H1 (cell line): ENCODE data around the gene PPP2R3B. TPM values are rescaled to one million over a fixed set of nuclear protein-coding genes. Genes with fewer than 3 reads are reported as not detected.

Experiments used
- CTCF ChIA-PET: fragments of 300-600 bp; sonication (Branson Sonifier 250); formaldehyde crosslinking; loops from one replicate; lab custom pipeline; 2021; ENCODE audit not compliant: partially characterized antibody; lab: Charles Lee
- POLR2A ChIA-PET: fragments of 300-600 bp; sonication (Branson Sonifier 250); formaldehyde crosslinking; loops from one replicate; lab custom pipeline; 2021; ENCODE audit warnings: inconsistent platforms; ENCODE audit not compliant: partially characterized antibody; lab: Charles Lee
- DNase-seq, 2 experiments: peaks; one replicate each; pipeline versions ENCODE4 v3.0.0 to v3.0.0-alpha.2; 2010 to 2022; ENCODE audit warnings: low spot score in 2 of 2, low read depth in 1 of 2, mixed read lengths in 1 of 2
- FAIRE-seq: peaks from 2 replicates; lab custom pipeline; 2011; peaks lifted over from hg19 to GRCh38; lab: Jason Lieb, UNC
- H2AFZ ChIP-seq: 2 replicates; pipeline ENCODE4 v1.8.1; 2012; ENCODE audit warnings: low read length, inconsistent platforms
- H2AK5ac ChIP-seq: 2 replicates; pipeline ENCODE4 v1.6.1; 2013; ENCODE audit warnings: low read depth, low read length
- H2BK120ac ChIP-seq: replicated peaks from 2 replicates; pipeline ENCODE3; 2013; ENCODE audit warnings: low read depth, low read length, inconsistent platforms
- H2BK12ac ChIP-seq: 2 replicates; pipeline ENCODE4 v1.6.1; 2013; ENCODE audit warnings: low read depth, low read length
- H2BK15ac ChIP-seq: 2 replicates; pipeline ENCODE4 v1.6.1; 2013; ENCODE audit warnings: low read length
- H2BK20ac ChIP-seq: 2 replicates; pipeline ENCODE4 v1.6.1; 2013; ENCODE audit warnings: low read length
- H2BK5ac ChIP-seq: 2 replicates; pipeline ENCODE4 v1.6.1; 2013; ENCODE audit warnings: low read depth, low read length
- H3K14ac ChIP-seq: 2 replicates; pipeline ENCODE4 v1.6.1; 2013; ENCODE audit warnings: inconsistent platforms; ENCODE audit not compliant: insufficient read length
- H3K18ac ChIP-seq: 2 replicates; pipeline ENCODE4 v1.6.1; 2013; ENCODE audit warnings: low read length; ENCODE audit errors: extremely low read depth
- H3K23ac ChIP-seq: 2 replicates; pipeline ENCODE4 v1.6.1; 2013; ENCODE audit warnings: inconsistent platforms; ENCODE audit not compliant: insufficient read length
- H3K23me2 ChIP-seq: 2 replicates; pipeline ENCODE4 v1.6.1; 2013; ENCODE audit warnings: low read depth, low read length
- H3K27ac ChIP-seq: 2 replicates; pipeline ENCODE4 v1.6.1; 2011; ENCODE audit warnings: low read depth, low read length, inconsistent platforms
- H3K27me3 ChIP-seq, 4 experiments: replicated peaks in 1 of 4; 1 replicate in 1 of 4; 2 replicates in 3 of 4; pipeline versions ENCODE4 v1.6.1 to v1.8.1; 2011 to 2013; ENCODE audit warnings: low read length in 3 of 4, mild to moderate bottlenecking in 3 of 4, inconsistent platforms in 2 of 4, mixed read lengths in 2 of 4, moderate library complexity in 1 of 4; ENCODE audit not compliant: control insufficient read depth in 3 of 4, insufficient read depth in 3 of 4; ENCODE audit errors: extremely low read depth in 1 of 4
- H3K36me3 ChIP-seq, 4 experiments: 2 replicates each; pipeline versions ENCODE4 v1.6.1 to v1.8.1; 2011 to 2013; ENCODE audit warnings: mild to moderate bottlenecking in 4 of 4, low read length in 3 of 4, moderate library complexity in 2 of 4, control low read depth in 1 of 4, inconsistent platforms in 1 of 4; ENCODE audit not compliant: insufficient read depth in 4 of 4, control insufficient read depth in 2 of 4
- H3K4ac ChIP-seq: replicated peaks from 2 replicates; pipeline ENCODE3; 2013; ENCODE audit warnings: low read length, low read depth, mixed read lengths, inconsistent platforms; ENCODE audit not compliant: insufficient read length
- H3K4me1 ChIP-seq, 4 experiments: replicated peaks in 1 of 4; 1 replicate in 1 of 4; 2 replicates in 3 of 4; pipeline versions ENCODE4 v1.6.1 to v1.8.1; 2011 to 2013; ENCODE audit warnings: low read length in 3 of 4, inconsistent platforms in 2 of 4, mixed read lengths in 1 of 4; ENCODE audit not compliant: insufficient read depth in 4 of 4, control insufficient read depth in 3 of 4
- H3K4me2 ChIP-seq, 2 experiments: 2 replicates each; pipeline versions ENCODE4 v1.6.1 to v1.8.1; 2011 to 2013; ENCODE audit warnings: low read depth in 2 of 2, low read length in 2 of 2, control low read depth in 1 of 2, inconsistent platforms in 1 of 2, mild to moderate bottlenecking in 1 of 2; ENCODE audit not compliant: insufficient read depth in 1 of 2
- H3K4me3 ChIP-seq, 4 experiments: fragments of 200-600, 300-600 bp in 1 of 4; sonication (generic), shearing (Covaris generic), sonication (Bioruptor Twin) in 1 of 4; 2 replicates each; pipeline versions ENCODE4 v1.5.1 to v1.8.1; 2011 to 2016; ENCODE audit warnings: low read length in 4 of 4, low read depth in 3 of 4, control low read depth in 2 of 4, inconsistent platforms in 2 of 4, mild to moderate bottlenecking in 2 of 4, mixed read lengths in 1 of 4, moderate library complexity in 1 of 4; ENCODE audit not compliant: insufficient read depth in 2 of 4; ENCODE audit errors: extremely low read depth in 1 of 4
- H3K56ac ChIP-seq: replicated peaks from 2 replicates; pipeline ENCODE3; 2013; ENCODE audit warnings: low read depth, mild to moderate bottlenecking, mixed read lengths, low read length, inconsistent platforms; ENCODE audit not compliant: insufficient read length
- H3K79me1 ChIP-seq: 2 replicates; pipeline ENCODE4 v1.6.1; 2013; ENCODE audit warnings: low read depth, low read length, control low read depth
- H3K79me2 ChIP-seq, 2 experiments: 2 replicates each; pipeline versions ENCODE4 v1.6.1 to v1.8.1; 2012 to 2013; ENCODE audit warnings: low read length in 2 of 2, mild to moderate bottlenecking in 2 of 2, inconsistent platforms in 1 of 2; ENCODE audit not compliant: insufficient read depth in 2 of 2, control insufficient read depth in 1 of 2
- H3K9ac ChIP-seq, 4 experiments: replicated peaks in 1 of 4; 1 replicate in 1 of 4; 2 replicates in 3 of 4; pipeline versions ENCODE4 v1.6.1 to v1.8.1; 2011 to 2013; ENCODE audit warnings: low read depth in 3 of 4, low read length in 3 of 4, control low read depth in 2 of 4, mild to moderate bottlenecking in 2 of 4, moderate library complexity in 2 of 4, inconsistent platforms in 1 of 4; ENCODE audit errors: extremely low read depth in 1 of 4
- H3K9me3 ChIP-seq, 2 experiments: 2 replicates each; pipeline versions ENCODE4 v1.6.1 to v1.8.1; 2012 to 2013; ENCODE audit warnings: mild to moderate bottlenecking in 2 of 2, moderate library complexity in 2 of 2, control low read depth in 1 of 2, inconsistent platforms in 1 of 2, low read depth in 1 of 2, low read length in 1 of 2, mixed read lengths in 1 of 2; ENCODE audit not compliant: insufficient read depth in 2 of 2
- H4K20me1 ChIP-seq, 2 experiments: replicated peaks in 1 of 2; 2 replicates each; pipeline versions ENCODE3 to v1.8.1; 2011 to 2013; ENCODE audit warnings: inconsistent platforms in 2 of 2, low read length in 2 of 2, mild to moderate bottlenecking in 1 of 2; ENCODE audit not compliant: insufficient read depth in 2 of 2, control insufficient read depth in 1 of 2
- H4K5ac ChIP-seq: 2 replicates; pipeline ENCODE4 v1.6.1; 2013; ENCODE audit warnings: low read length, low read depth, mixed read lengths, inconsistent platforms; ENCODE audit not compliant: insufficient read length
- H4K8ac ChIP-seq: 2 replicates; pipeline ENCODE4 v1.8.0; 2013; ENCODE audit warnings: mild to moderate bottlenecking, moderate library complexity, low read length, inconsistent platforms; ENCODE audit not compliant: insufficient read depth; ENCODE audit errors: extremely low read depth
- H4K91ac ChIP-seq: replicated peaks from 2 replicates; pipeline ENCODE3; 2013; ENCODE audit warnings: low read length, mixed read lengths, inconsistent platforms; ENCODE audit not compliant: insufficient read length
- CTBP2 ChIP-seq: IDR thresholded peaks from 2 replicates; pipeline ENCODE4 v1.7.0; 2011; ENCODE audit warnings: borderline replicate concordance, mild to moderate bottlenecking, moderate library complexity, mixed read lengths, low read length; ENCODE audit not compliant: insufficient read depth, insufficient read length
- POLR2A ChIP-seq, 2 experiments: IDR thresholded peaks; 1 replicate in 1 of 2; 2 replicates in 1 of 2; pipeline ENCODE4 v1.6.1; 2011; ENCODE audit warnings: low read depth in 2 of 2, low read length in 2 of 2, mild to moderate bottlenecking in 2 of 2; ENCODE audit errors: control extremely low read depth in 1 of 2
- SIRT6 ChIP-seq: IDR thresholded peaks from one replicate; pipeline ENCODE4 v1.7.1; 2012; ENCODE audit warnings: low read length, inconsistent platforms
- TEAD4 ChIP-seq: IDR thresholded peaks from 2 replicates; pipeline ENCODE4 v1.6.1; 2012; ENCODE audit warnings: low read depth, low read length, inconsistent platforms, mixed read lengths
- WGBS, 2 experiments: shearing (Covaris generic) in 1 of 2; methylation state at CpG; one replicate each; pipeline versions ENCODE4 v1.1.6 to v1.1.7; 2013 to 2015; ENCODE audit warnings: low lambda C conversion rate in 2 of 2, mixed read lengths in 2 of 2, inconsistent platforms in 1 of 2, low coverage in 1 of 2, missing lambda C conversion rate in 1 of 2; ENCODE audit not compliant: insufficient replicate concordance in 2 of 2, insufficient coverage in 1 of 2, insufficient read length in 1 of 2; ENCODE audit errors: extremely low coverage in 1 of 2, missing lambda C conversion rate in 1 of 2; 5-methylcytosine and 5-hydroxymethylcytosine counted together
- polyA plus RNA-seq, 7 experiments: library from polyadenylated mRNA; depleted of rRNA in 3 of 7; stranded (reverse) in 5 of 7; unstranded in 2 of 7; fragments of >200 nt in 5 of 7; fragments of 200-250 nt in 2 of 7; gene quantifications; 1 replicate in 5 of 7; 2 replicates in 1 of 7; 4 replicates in 1 of 7; pipeline versions ENCODE4 v1.2.1 to v1.2.3, GENCODE V29; 2011 to 2013; ENCODE audit warnings: missing spikeins in 2 of 7, mixed read lengths in 2 of 7
- total RNA-seq: library from RNA; stranded (reverse); fragmentation: NEBNext Ultra II Directional; extraction: Animal tissue kit (Norgen Biotek cat#: 25700); gene quantifications from 2 replicates; pipeline ENCODE4 v1.2.1, GENCODE V29; 2021

PPP2R3B gene
- total and polyA plus RNA-seq, 2 of the 8 experiments (the other 6 are each of a cell fraction or from before 2014, with no cell fraction given): 47.6 to 86.7 TPM

GRCh38 chrX:433771-434170 is 47.1 kb upstream of the PPP2R3B start:
- Histone ChIP-seq H3K14ac (no peak overlapping the region), H4K8ac (no peak overlapping the region), H3K27me3 (0 out of 7 replicates have a peak, but pooled peaks cover 0 to 1% (median 0%) of the 10 kb centered on the region in 4 experiments), H3K79me1 (no peaks in the 10 kb centered on the region), H3K4me1 (peaks cover 0 to 5% (median under 1%) of the 10 kb centered on the region in 4 experiments; a peak in 4 of 7 replicates), H3K23me2 (no peaks in the 10 kb centered on the region), H3K9ac (no peak overlapping the region), H2BK120ac (no peak overlapping the region), H4K20me1 (no peaks in the 10 kb centered on the region), H2BK5ac (no peak overlapping the region), H2BK20ac (no peak overlapping the region), H3K18ac (no peak overlapping the region; the same call in 1 of the 2 replicates), H4K5ac (no peak overlapping the region), H3K27ac (no peak overlapping the region), H2BK12ac (0 out of 2 replicates have a peak overlapping the region, but pooled peaks have one; percentile 50), H2AFZ (no peak overlapping the region), H2AK5ac (0 out of 2 replicates have a peak overlapping the region, but pooled peaks have one; percentile 8), H4K91ac (no peak overlapping the region), H3K23ac (no peak overlapping the region), H3K4me2 (no peak overlapping the region), H3K79me2 (no peaks in the 10 kb centered on the region), H3K56ac (no peak overlapping the region), H3K4ac (no peak overlapping the region), H3K36me3 (no peaks in the 10 kb centered on the region), H2BK15ac (no peak overlapping the region), H3K9me3 (no peaks in the 10 kb centered on the region), H3K4me3 (no peak overlapping the region)
- 88 to 100% methylated on average over 1 to 25 of the region's 26 CpGs for WGBS, 2 experiments
- CTCF ChIA-PET: no interaction called here
- POLR2A ChIA-PET: no interaction called here
- FAIRE-seq (no peak), DNase-seq (no peak)
- no peak for TF ChIP-seq TEAD4
- TF ChIP-seq POLR2A (IDR thresholded peaks at IDR 0.05; ENCODE audit: control extremely low read depth in 1 of 2, low read depth in 2 of 2, low read length in 2 of 2): no peak
- TF ChIP-seq CTBP2: no peak
- TF ChIP-seq SIRT6: no peak
